Colon (tissue), 2 donors: Measurements from ENCODE around the gene NOL8.

ENCODE experiments used
- FAIRE-seq: peaks from 2 replicates; lab custom pipeline; 2012; peaks lifted over from hg19 to GRCh38; lab: Jason Lieb, UNC
- donor health status: control.
- donor health status: control.

The NOL8 gene

GRCh38 chr9:92310562-92310961 is 14.6 kb downstream of the NOL8 start:
- FAIRE-seq = no peak

- FAIRE-seq = no peak
These were observed 16.3 kb downstream of the NOL8 start for GRCh38 chr9:92308893-92309292.

- FAIRE-seq = no peak
These were observed 24.2 kb downstream of the NOL8 start for GRCh38 chr9:92300936-92301335.

- FAIRE-seq = no peak
These were observed 26.0 kb downstream of the NOL8 start for GRCh38 chr9:92299116-92299515.

- no peak for FAIRE-seq
These were observed 27.1 kb downstream of the NOL8 start for GRCh38 chr9:92298036-92298435.

- no peak for FAIRE-seq
These were observed 27.5 kb downstream of the NOL8 start for GRCh38 chr9:92297611-92298010.

GRCh38 chr9:92295827-92296258 is 29.3 kb downstream of the NOL8 start:
- FAIRE-seq = no peak

- FAIRE-seq = no peak
These were observed 29.8 kb downstream of the NOL8 start for GRCh38 chr9:92295240-92295790.

GRCh38 chr9:92294297-92294676 is 30.9 kb downstream of the NOL8 start:
- no peak for FAIRE-seq

GRCh38 chr9:92293452-92294296 is 31.5 kb downstream of the NOL8 start, which contains the start of gene IARS1:
TSS of gene IARS1 (minus strand) at chr9:92293697. CDS start at chr9:92289419, 4,278 bp downstream.
- FAIRE-seq = no peak

- no peak for FAIRE-seq
These were observed 32.1 kb downstream of the NOL8 start for GRCh38 chr9:92293075-92293354.

GRCh38 chr9:92292338-92293074 is 32.6 kb downstream of the NOL8 start:
- no peak for FAIRE-seq

- FAIRE-seq = no peak
These were observed 33.6 kb downstream of the NOL8 start for GRCh38 chr9:92291577-92291976.

GRCh38 chr9:92290785-92291429 is 34.2 kb downstream of the NOL8 start:
- FAIRE-seq = no peak

GRCh38 chr9:92289708-92290390 is 35.3 kb downstream of the NOL8 start:
- FAIRE-seq = no peak

- FAIRE-seq = no peak
These were observed 45.8 kb downstream of the NOL8 start for GRCh38 chr9:92279302-92279701.

- FAIRE-seq = no peak
These were observed 47.0 kb downstream of the NOL8 start for GRCh38 chr9:92278110-92278509.

- no peak for FAIRE-seq
These were observed 48.7 kb downstream of the NOL8 start for GRCh38 chr9:92276331-92277032.

- FAIRE-seq = no peak
These were observed 49.6 kb downstream of the NOL8 start for GRCh38 chr9:92275541-92275940.

- FAIRE-seq = no peak
These were observed 54.6 kb downstream of the NOL8 start for GRCh38 chr9:92270511-92270910.

- no peak for FAIRE-seq
These were observed 58.7 kb downstream of the NOL8 start for GRCh38 chr9:92266486-92266885.

GRCh38 chr9:92265154-92265553 is 60.0 kb downstream of the NOL8 start:
- FAIRE-seq = no peak
